H1 (cell line): ENCODE results near the gene C19orf44. TPM values are rescaled to one million over a fixed set of nuclear protein-coding genes. Genes with fewer than 3 reads are reported as not detected.

Source experiments
- NANOG ChIP-seq: IDR thresholded peaks from 2 replicates; pipeline ENCODE4 v1.6.1; 2011; ENCODE audit warnings: low read length, low read depth, mild to moderate bottlenecking, inconsistent platforms; ENCODE audit not compliant: insufficient read depth, poor library complexity, severe bottlenecking
- POLR2A ChIP-seq, 2 experiments: IDR thresholded peaks; 1 replicate in 1 of 2; 2 replicates in 1 of 2; pipeline ENCODE4 v1.6.1; 2011; ENCODE audit warnings: low read depth in 2 of 2, low read length in 2 of 2, mild to moderate bottlenecking in 2 of 2; ENCODE audit errors: control extremely low read depth in 1 of 2
- POLR2AphosphoS5 ChIP-seq: IDR thresholded peaks from 2 replicates; pipeline ENCODE4 v1.6.1; 2011; ENCODE audit warnings: low read depth, low read length
- SIN3A ChIP-seq, 2 experiments: IDR thresholded peaks in 1 of 2; conservative IDR thresholded peaks in 1 of 2; 2 replicates each; pipeline ENCODE4 v1.6.1; 2011 to 2012; ENCODE audit warnings: low read length in 2 of 2, improper control_type of control experiment in 1 of 2, low read depth in 1 of 2, mild to moderate bottlenecking in 1 of 2
- SIRT6 ChIP-seq: IDR thresholded peaks from one replicate; pipeline ENCODE4 v1.7.1; 2012; ENCODE audit warnings: low read length, inconsistent platforms
- SIX5 ChIP-seq: IDR thresholded peaks from 2 replicates; pipeline ENCODE4 v1.6.1; 2011; ENCODE audit warnings: mild to moderate bottlenecking, low read depth, low read length
- polyA plus RNA-seq, 7 experiments: library from polyadenylated mRNA; depleted of rRNA in 3 of 7; stranded (reverse) in 5 of 7; unstranded in 2 of 7; fragments of >200 nt in 5 of 7; fragments of 200-250 nt in 2 of 7; gene quantifications; 1 replicate in 5 of 7; 2 replicates in 1 of 7; 4 replicates in 1 of 7; pipeline versions ENCODE4 v1.2.1 to v1.2.3, GENCODE V29; 2011 to 2013; ENCODE audit warnings: missing spikeins in 2 of 7, mixed read lengths in 2 of 7
- total RNA-seq: library from RNA; stranded (reverse); fragmentation: NEBNext Ultra II Directional; extraction: Animal tissue kit (Norgen Biotek cat#: 25700); gene quantifications from 2 replicates; pipeline ENCODE4 v1.2.1, GENCODE V29; 2021

Gene C19orf44
- total and polyA plus RNA-seq, 2 of the 8 experiments (the other 6 are each of a cell fraction or from before 2014, with no cell fraction given), result 2.1 to 4.5 TPM

DNA sequence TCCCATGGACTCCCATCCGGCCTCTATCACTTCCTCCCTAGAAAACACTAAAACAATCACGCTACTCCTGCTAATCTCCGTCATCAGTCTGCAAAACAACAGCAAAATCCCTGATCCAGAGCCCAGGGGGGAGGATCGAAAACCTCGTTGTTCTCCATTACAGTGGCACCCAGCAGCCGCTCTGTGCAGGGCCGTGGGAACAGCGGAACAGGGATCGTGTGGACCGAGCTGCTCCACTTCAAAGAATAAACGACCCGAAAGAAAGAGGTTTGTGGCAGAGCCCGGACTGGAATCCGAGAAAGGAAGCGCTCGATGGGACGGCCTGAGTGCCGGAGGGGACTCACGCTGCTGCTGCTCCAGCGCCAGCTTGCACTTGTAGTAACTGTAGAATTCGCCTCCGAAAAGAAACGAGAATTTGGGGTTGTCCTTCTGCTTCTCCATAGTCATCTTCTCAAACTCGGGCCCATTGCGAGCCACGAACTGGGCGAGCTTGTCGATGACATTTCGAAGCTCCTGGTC lies 45.4 kb downstream of the C19orf44 start (continued):
- TF ChIP-seq SIX5, result no peak
- peak; percentile 17 to 63; a peak in 2 of 4 replicates for TF ChIP-seq SIN3A (conservative IDR thresholded peaks at IDR 0.05 in 1 of 2, IDR thresholded peaks at IDR 0.05 in 1 of 2; ENCODE audit: low read depth in 1 of 2, low read length in 2 of 2)
- no peak for TF ChIP-seq NANOG
- no peak for TF ChIP-seq POLR2A (IDR thresholded peaks at IDR 0.05; ENCODE audit: control extremely low read depth in 1 of 2, low read depth in 2 of 2, low read length in 2 of 2)
- TF ChIP-seq SIRT6, result no peak
- TF ChIP-seq POLR2AphosphoS5, result no peak
